Tibial nerve (tissue), 4 donors: ENCODE data around the gene CRYBG3. TPM values are rescaled to one million over a fixed set of nuclear protein-coding genes. Genes with fewer than 3 reads are reported as not detected.

ENCODE experiments used
- DNase-seq, 2 donors: peaks; one replicate each; pipeline ENCODE4 v3.0.0-alpha.2; 2019; ENCODE audit warnings: low spot score in 2 of 2
- H3K27ac ChIP-seq, 4 donors: fragments of 200-600 bp; sonication (generic) in 3 of 4; one replicate each; pipeline ENCODE4 v1.5.1; 2017 to 2019; ENCODE audit warnings: mild to moderate bottlenecking in 1 of 4
- H3K27me3 ChIP-seq, 2 donors: fragments of 200-600 bp; sonication (generic) in 1 of 2; one replicate each; pipeline versions ENCODE4 v1.5.1 to v1.6.0; 2017 to 2019
- H3K36me3 ChIP-seq, 3 donors: fragments of 200-600 bp; sonication (generic); one replicate each; pipeline ENCODE4 v1.5.1; 2018 to 2019
- H3K4me1 ChIP-seq, 4 donors: fragments of 200-600 bp; sonication (generic) in 3 of 4; one replicate each; pipeline ENCODE4 v1.5.1; 2017 to 2019
- H3K4me3 ChIP-seq, 4 donors: fragments of 200-600 bp; sonication (generic) in 3 of 4; one replicate each; pipeline ENCODE4 v1.5.1; 2017 to 2019; ENCODE audit warnings: mild to moderate bottlenecking in 1 of 4, moderate library complexity in 1 of 4
- H3K9me3 ChIP-seq, 4 donors: fragments of 200-600 bp; sonication (generic) in 3 of 4; one replicate each; pipeline ENCODE4 v1.5.1; 2017 to 2019
- EP300 ChIP-seq, 2 donors: sonication (generic); formaldehyde crosslinking; IDR thresholded peaks; one replicate each; pipeline ENCODE4 v1.6.1; 2017; ENCODE audit warnings: antibody characterized with exemption in 2 of 2, mild to moderate bottlenecking in 1 of 2
- POLR2A ChIP-seq, 2 donors: fragments of 450-650 bp; IDR thresholded peaks; one replicate each; pipeline ENCODE4 v1.6.1; 2017; ENCODE audit warnings: antibody characterized with exemption in 2 of 2, mild to moderate bottlenecking in 2 of 2, moderate library complexity in 2 of 2
- WGBS, 2 donors: methylation state at CpG; one replicate each; pipeline ENCODE4 v1.1.5; 2018; 5-methylcytosine and 5-hydroxymethylcytosine counted together
- total RNA-seq, 4 donors: library from RNA; depleted of rRNA; stranded (reverse); fragments of >200 nt; gene quantifications; one replicate each; pipeline ENCODE4 v1.1.0, GENCODE V29; 2016
- TF ChIP-seq, protein P1 (sequence below), 5 experiments: fragments of 200-600 bp in 3 of 5; fragments of 450-650 bp in 2 of 5; sonication (generic) in 3 of 5; IDR thresholded peaks; one replicate each; pipeline ENCODE4 v1.5.1; 2016 to 2019; ENCODE audit warnings: antibody characterized with exemption in 5 of 5, mild to moderate bottlenecking in 3 of 5, moderate library complexity in 2 of 5

Gene CRYBG3
- total RNA-seq, 4 donors from 2014 or later, result 30.9 to 48.1 (median 32.1) TPM

DNA sequence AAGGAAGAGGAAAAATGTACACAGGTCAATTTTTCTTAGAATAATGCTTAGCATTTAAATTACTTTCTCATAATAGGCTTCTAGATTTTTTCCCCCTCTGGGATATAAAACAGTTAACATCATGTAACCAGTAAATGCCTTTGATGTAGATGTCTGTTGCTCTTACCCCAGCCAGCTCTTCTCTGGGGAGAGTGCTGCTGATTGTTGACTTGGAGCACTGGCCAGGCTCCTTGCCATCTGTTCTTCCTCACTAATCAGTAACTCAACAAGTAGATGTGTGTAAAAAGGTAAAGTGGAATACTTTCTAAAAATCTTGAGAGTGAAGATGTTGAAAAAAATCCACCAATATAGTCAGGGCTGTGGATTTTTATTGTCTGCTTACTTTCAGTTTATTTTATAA is 108.2 kb downstream of the CRYBG3 start:
- H3K9me3 ChIP-seq, result peaks cover 0 to 6% (median 0%) of the 10 kb centered on the region in 4 donors
- H3K27me3 ChIP-seq, result no peaks in the 10 kb centered on the region
- peaks cover 0 to 16% (median 3%) of the 10 kb centered on the region in 4 donors for H3K4me1 ChIP-seq
- no peak overlapping the region for H3K27ac ChIP-seq
- DNase-seq, result no peak
- no peak overlapping the region for H3K4me3 ChIP-seq
- TF ChIP-seq EP300 (IDR thresholded peaks at IDR 0.05) (no peak), POLR2A (IDR thresholded peaks at IDR 0.05) (no peak)
- TF ChIP-seq, protein P1, sequence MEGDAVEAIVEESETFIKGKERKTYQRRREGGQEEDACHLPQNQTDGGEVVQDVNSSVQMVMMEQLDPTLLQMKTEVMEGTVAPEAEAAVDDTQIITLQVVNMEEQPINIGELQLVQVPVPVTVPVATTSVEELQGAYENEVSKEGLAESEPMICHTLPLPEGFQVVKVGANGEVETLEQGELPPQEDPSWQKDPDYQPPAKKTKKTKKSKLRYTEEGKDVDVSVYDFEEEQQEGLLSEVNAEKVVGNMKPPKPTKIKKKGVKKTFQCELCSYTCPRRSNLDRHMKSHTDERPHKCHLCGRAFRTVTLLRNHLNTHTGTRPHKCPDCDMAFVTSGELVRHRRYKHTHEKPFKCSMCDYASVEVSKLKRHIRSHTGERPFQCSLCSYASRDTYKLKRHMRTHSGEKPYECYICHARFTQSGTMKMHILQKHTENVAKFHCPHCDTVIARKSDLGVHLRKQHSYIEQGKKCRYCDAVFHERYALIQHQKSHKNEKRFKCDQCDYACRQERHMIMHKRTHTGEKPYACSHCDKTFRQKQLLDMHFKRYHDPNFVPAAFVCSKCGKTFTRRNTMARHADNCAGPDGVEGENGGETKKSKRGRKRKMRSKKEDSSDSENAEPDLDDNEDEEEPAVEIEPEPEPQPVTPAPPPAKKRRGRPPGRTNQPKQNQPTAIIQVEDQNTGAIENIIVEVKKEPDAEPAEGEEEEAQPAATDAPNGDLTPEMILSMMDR (IDR thresholded peaks at IDR 0.05), result no peak
- H3K36me3 ChIP-seq, result peaks cover 0 to 55% (median 1%) of the 10 kb centered on the region in 3 donors

DNA sequence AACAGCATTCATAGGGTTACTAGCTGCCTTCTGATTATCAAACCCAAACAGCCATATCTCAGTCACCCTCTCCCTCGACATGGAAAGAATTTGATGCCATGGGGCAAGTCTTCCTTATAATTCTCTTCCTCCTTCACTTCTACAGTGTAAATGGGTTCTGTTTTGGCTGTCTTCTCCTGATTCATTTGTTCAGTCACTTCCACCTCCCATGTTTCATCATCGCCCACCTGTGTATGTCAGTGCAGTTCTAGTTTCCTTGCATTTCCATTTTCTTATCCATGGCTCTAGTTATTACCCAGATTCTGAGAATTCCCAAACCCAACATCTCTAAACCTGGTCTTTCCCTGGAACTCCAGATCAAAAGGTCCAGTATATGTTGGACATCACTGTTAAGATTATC is 109.4 kb downstream of the CRYBG3 start:
- WGBS, 2 donors, result 50 to 76% methylated on average over 2 of the region's 2 CpGs
- DNase-seq, result no peak
- Histone ChIP-seq H3K27ac (no peak overlapping the region), H3K9me3 (peaks cover 0 to 6% (median 0%) of the 10 kb centered on the region in 4 donors), H3K36me3 (peaks cover 0 to 63% (median 0%) of the 10 kb centered on the region in 3 donors), H3K4me3 (no peak overlapping the region), H3K27me3 (no peaks in the 10 kb centered on the region), H3K4me1 (peaks cover 0 to 16% (median 3%) of the 10 kb centered on the region in 4 donors)
- TF ChIP-seq POLR2A (IDR thresholded peaks at IDR 0.05) (no peak), EP300 (IDR thresholded peaks at IDR 0.05) (no peak)
- TF ChIP-seq, protein P1 (IDR thresholded peaks at IDR 0.05), result no peak

DNA sequence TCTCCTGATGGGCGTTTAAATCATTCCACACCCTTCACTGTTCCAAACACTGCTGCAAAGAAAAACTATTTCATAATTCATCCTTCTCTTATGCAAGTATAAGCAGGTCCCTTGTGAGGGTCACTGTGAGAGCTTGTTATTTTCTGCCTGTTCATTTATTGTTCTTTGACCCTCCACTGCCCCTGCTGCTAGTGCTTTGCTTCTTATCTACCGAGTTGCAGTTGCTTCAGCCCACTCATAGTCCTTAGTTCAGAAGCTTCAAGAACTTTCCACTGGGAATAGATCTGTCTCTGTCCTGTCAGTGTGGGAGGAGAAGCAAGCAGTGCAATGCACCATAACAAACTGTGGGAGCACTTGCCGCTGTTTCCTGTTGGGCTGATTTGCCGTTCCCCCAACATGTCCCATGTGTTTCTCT is 110.6 kb downstream of the CRYBG3 start:
- Histone ChIP-seq H3K27ac (peak overlapping the region in 2 of 4 donors; percentile 28 to 44), H3K4me3 (no peak overlapping the region), H3K4me1 (peaks cover 0 to 16% (median 3%) of the 10 kb centered on the region in 4 donors), H3K9me3 (peaks cover 0 to 6% (median 0%) of the 10 kb centered on the region in 4 donors), H3K27me3 (no peaks in the 10 kb centered on the region), H3K36me3 (peaks cover 0 to 63% (median 0%) of the 10 kb centered on the region in 3 donors)
- 21 to 28% methylated on average over 4 of the region's 4 CpGs for WGBS, 2 donors
- no peak for TF ChIP-seq POLR2A (IDR thresholded peaks at IDR 0.05)
- peak in 1 of 2 donors; percentile 53 for TF ChIP-seq EP300 (IDR thresholded peaks at IDR 0.05)
- TF ChIP-seq, protein P1 (IDR thresholded peaks at IDR 0.05), result peak in 1 of 5 experiments; percentile 5
- no peak for DNase-seq

DNA sequence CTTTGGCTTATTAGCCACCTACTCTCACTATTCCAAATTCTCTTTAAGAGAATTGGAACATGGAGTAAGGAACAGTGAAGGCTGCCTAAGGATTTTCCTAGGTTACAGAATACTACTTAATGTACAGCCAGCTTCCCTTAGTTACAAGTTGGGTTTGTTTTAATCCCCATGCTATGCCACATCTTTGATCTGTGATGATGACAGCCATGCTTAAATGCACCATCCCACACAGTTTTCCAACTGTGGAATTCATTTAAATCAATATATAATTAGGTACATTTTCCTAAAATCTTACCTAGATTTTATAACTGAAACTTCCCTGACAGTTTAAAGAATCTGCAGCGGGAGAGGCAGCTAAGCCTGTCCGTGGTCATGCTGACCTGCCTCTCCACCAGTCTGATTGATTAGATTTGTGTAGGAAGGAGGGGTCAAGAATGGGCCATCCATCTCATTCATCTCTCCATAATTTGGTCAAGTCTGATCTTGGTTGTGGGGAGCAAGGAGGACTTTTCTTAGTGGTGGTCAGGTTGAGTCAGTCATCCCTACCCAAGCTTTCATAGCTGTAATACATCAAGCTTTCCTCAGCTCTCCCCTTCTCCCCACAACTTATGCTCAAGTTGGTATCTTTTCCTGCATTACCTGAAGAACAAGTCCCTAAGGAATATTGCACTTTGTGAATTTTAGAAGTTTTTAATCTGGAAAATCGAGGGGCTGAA is 113.3 kb downstream of the CRYBG3 start:
- TF ChIP-seq, protein P1 (IDR thresholded peaks at IDR 0.05), result no peak
- TF ChIP-seq EP300 (IDR thresholded peaks at IDR 0.05), result no peak
- no peak for TF ChIP-seq POLR2A (IDR thresholded peaks at IDR 0.05)
- Histone ChIP-seq H3K36me3 (peaks cover 0 to 63% (median 0%) of the 10 kb centered on the region in 3 donors), H3K9me3 (peaks cover 0 to 5% (median 0%) of the 10 kb centered on the region in 4 donors), H3K27me3 (no peaks in the 10 kb centered on the region), H3K4me3 (no peak overlapping the region), H3K27ac (no peak overlapping the region), H3K4me1 (peaks cover 0 to 16% (median 3%) of the 10 kb centered on the region in 4 donors)
- DNase-seq, result no peak
- WGBS, 2 donors, result 92 to 95% methylated on average over 3 of the region's 3 CpGs

DNA sequence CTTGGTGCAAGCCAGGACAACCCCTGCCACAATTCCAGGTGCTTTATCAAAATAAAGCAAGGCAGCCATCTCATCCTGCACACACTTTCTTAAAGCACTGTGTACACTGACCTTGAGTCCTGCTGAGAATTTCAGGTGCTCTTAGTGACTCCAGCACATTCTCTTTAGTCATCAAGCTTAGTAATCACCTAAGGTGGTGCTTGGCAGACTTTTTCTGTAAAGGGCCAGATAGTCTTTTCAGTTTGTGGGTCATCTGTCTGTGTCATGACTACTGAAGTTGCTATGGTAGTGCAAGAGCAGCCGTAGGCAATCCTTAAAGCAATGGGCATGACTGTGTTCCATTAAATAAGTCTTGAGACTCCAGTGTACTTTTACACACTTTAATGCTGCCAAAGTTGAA is 114.0 kb downstream of the CRYBG3 start:
- Histone ChIP-seq H3K4me3 (no peak overlapping the region), H3K9me3 (no peaks in the 10 kb centered on the region), H3K36me3 (peaks cover 0 to 55% (median 0%) of the 10 kb centered on the region in 3 donors), H3K27ac (no peak overlapping the region), H3K4me1 (peaks cover 0 to 16% (median 3%) of the 10 kb centered on the region in 4 donors), H3K27me3 (no peaks in the 10 kb centered on the region)
- TF ChIP-seq POLR2A (IDR thresholded peaks at IDR 0.05) (no peak), EP300 (IDR thresholded peaks at IDR 0.05) (no peak)
- TF ChIP-seq, protein P1 (IDR thresholded peaks at IDR 0.05), result no peak
- 84 to 100% methylated on average over 1 of the region's 1 CpG for WGBS, 2 donors
- DNase-seq, result no peak
